HG03095 (cell line): ENCODE data around the gene TAS2R10.
"Not testable (repeated sequence)": the region's sequence is repeated elsewhere in the genome, so short reads cannot be mapped to it uniquely, and the experiment has no call there.

Experiments used
- ATAC-seq: cut with Tn5 transposase; IDR thresholded peaks from one replicate; pipeline ENCODE4 v1.9.1; 2021; ENCODE audit warnings: moderate library complexity; ENCODE audit not compliant: unreplicated experiment

TAS2R10 gene, protein sequence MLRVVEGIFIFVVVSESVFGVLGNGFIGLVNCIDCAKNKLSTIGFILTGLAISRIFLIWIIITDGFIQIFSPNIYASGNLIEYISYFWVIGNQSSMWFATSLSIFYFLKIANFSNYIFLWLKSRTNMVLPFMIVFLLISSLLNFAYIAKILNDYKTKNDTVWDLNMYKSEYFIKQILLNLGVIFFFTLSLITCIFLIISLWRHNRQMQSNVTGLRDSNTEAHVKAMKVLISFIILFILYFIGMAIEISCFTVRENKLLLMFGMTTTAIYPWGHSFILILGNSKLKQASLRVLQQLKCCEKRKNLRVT

DNA sequence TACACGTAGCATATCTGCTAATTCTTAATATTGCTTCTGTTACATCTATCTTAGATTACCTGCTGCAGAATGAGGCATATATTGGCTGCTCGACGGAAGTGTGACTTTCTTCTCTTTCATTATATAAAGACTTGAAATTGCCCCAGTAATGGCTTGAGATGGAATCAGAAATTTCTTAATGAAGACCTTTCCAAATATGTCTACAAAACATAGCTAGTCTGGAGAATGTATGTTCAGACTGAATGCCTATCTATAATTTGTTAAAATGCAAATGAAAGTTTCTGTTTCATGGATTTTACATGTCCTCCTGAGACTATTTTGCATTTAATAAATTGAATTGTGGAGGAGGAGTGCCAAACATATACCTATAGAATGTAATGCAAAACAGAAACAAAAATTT, at the start of gene TAS2R10:
TAS2R10 (minus strand) TSS at position 101 of the 400 bp plus-strand sequence; CDS start at position 12, 89 bp downstream.
- ATAC-seq: no peak

DNA sequence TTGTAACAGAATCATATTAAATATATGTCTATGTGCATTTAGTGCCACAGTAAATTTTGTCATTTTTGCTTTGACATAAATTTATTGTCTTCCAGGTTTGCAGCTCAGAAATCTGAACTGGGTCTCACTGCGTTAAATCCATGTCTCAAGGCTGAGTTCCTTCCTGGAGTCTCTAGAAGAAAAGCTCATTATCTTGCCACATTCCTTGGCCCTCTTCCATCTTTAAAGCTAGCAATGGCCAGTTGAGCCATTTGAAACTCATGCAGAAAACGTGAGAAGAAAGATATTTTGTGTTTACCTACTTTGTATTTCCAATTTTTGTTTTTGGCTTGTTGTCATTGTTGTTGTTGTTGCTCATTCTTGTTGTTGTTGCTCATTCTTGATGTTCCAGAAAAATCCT, 47.2 kb upstream of the TAS2R10 start:
- ATAC-seq: no peak

DNA sequence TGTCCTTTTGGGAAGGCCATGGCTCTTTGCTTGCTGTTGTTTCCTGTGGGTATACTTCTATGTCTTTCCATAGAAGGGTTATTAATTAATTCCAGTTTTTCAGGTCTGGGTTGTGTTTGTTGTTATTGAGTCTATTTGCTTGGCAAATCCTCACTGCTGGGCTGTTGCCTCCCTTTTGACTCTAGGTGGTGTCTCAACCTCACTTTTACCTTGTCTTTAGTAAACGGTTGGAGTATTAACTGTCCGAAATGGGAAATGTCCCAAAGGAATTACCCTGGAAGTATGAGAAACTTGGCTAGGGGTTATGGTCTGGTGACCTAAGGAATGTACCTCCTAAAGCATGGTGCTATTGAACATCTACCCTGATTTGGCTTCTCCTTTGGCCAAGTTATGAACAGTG, 41.2 kb upstream of the TAS2R10 start:
- ATAC-seq: no peak

DNA sequence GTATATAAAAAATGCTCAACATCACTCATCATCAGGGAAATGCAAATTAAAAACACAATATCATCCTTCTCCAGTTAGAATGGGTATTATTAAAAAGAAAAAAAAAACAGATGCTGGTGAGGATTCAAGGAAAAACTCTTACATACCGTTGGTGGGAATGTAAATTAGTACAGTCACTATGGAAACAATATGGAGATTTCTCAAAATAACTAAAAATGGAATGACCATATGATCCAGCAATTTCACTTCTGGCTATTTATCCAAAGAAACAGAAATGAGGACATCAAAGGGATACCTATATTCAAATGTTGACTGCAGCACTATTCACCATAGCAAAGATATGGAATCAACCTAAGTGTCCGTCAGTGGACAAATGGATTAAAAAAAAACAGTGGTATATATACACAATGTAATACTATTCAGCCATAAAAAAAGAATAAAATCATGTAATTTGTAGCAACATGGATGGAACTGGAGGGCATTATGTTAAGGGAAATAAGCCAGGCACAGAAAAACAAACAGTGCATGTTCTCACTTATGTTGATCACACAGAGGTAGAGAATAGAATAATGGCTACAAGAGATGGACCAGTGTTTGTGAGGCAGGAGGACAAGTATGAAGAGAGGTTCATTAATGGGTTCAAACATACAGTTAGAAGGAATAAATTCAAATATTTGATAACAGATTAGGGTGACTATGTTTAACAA, 37.5 kb upstream of the TAS2R10 start:
- no peak for ATAC-seq

DNA sequence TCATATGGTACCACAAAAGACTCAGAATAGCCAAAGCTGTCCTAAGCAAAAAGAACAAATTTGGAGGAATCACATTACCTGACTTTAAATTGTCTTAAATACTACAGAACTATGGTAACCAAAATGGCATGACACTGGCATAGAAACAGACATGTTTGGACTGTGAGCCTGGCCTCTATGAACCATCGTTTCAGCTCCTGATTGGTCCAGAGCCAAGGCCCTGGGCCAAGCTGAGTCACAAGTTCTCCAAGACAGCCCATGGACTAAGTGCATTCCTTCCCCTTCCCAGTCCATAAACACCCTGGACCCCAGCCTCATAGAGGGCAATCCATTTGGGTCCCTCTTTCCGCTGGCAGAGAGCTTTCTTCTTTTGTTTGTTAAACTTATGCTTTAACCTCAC, 35.2 kb upstream of the TAS2R10 start:
- no peak for ATAC-seq

DNA sequence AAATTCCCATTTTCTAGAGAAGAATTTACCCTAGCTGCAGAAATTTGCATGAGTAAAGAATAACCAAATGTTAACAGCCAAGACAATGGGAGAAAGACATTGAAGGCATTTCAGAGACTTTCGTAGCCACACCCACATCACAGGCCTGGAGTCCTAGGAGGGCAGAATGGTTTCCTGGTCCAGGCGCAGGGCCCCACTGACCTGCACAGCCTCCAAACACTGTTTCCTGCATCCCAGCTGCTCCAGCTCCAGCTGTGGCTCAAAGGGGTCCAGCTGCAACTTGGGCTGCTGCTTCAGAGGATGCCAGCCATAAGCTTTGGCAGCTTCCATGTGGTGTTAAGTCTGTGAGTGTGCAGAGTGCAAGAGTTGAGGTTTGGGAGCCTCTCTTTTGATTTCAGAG, 29.6 kb upstream of the TAS2R10 start:
- ATAC-seq: no peak

DNA sequence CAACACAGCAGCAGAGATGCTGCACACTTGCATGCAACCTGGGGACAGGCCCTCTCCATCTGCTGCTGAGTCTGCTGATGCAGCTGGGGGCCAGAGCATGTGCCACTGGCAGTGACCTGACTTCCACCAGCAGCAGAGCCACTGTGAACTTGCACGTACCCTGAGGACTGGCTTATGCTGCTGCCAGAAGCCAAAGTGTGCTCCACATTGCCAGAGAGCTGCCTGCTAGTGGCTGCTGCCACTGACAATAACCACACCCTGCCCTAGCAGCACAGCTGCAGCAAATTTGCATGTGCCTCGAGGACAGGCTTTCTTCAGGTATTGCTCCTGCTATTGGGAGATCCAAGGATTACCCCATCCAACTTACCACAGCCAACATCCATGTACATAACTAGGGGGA, 27.6 kb upstream of the TAS2R10 start:
- ATAC-seq: no peak

DNA sequence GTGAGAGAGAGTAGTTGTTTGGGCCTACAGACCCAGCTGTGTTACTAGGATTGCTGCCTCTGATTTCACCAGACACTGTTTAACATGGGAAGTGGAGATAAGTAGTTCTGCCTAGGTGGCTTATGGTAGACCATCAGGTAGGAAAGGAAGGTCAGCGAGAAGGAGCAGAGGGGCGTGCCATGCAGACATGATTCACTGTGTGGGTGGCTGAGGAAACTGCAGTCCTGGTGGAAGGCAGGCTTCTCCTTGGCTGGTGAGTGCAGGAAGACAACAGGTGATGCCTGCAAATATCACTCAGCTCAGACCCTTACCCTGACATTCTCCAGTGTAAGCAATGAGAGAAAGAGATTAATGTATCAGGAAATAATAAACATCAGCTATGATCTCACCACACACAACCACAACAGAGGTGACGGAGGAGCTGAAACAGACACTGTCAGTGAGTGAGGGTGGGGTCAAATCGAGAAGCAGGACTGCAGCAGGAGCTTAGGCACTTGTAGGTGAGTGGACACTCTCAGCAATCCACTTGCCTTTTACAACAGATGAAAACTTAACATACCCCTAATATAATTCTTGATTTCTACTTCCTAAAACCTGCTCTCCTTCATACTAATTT, 25.2 kb upstream of the TAS2R10 start:
- ATAC-seq: no peak

DNA sequence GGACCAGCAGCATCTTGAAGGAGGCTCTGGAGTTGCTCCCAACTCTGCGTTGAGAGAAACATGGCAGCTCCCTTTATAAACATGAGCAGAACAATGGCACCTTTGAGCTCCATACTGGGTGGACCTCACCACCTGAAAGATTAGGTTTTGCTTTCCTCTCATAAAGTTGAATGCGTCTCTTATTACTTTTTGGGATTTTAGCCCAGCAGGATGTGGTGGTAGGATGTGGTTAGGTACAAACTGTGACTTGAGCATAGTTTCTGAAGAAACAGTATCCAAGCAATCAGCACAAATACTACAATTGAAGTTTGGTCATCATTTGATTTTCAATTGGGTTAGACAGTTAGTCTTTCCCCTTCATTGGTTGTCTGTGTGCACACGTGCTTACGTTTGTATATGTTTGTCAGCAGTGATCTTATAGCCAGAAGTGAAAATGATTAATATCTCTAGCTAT, 23.3 kb upstream of the TAS2R10 start, which contains the start of gene PRR4:
PRR4 (minus strand) TSS at position 51 of the 454 bp plus-strand sequence; CDS start at position 13, 38 bp downstream.
- no peak for ATAC-seq

DNA sequence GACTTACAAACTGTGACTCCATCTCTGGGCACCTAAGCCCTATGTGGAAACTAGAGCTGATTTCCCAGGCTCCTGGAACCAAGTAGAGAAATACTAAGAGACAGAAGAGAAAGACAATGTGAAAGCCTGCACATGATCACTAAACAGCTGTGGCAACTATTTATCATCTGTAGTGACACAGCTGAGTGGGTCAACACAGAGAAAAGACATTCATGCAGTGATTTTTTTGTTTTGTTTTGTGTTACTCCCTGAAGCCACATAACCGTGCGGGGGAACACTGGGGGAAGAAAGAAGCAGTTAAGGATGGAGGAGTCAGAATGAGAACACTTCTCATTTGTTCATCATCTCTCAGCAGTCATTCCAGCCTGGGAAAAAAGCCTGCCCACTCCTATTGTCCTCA, 21.6 kb upstream of the TAS2R10 start:
- no peak for ATAC-seq

DNA sequence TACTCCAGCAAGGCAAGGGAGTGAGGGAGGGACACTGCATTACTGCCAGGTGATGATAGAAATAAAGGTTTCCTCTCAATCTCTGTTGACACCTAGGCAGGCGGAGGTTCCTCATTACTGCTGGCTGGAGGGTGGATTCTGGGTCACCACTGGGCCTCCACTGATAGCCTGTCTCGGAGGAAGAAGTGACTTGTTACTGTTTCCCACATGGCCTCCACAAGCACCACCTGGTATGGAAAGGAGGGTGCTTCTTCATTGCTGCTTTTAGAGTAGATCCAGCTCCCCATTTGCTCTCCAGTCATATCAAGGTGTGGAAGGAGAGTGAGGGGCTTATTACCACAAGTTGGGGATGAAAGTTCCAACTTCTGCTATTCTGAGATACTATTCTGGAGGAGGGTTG, 16.7 kb upstream of the TAS2R10 start:
- ATAC-seq: no peak

DNA sequence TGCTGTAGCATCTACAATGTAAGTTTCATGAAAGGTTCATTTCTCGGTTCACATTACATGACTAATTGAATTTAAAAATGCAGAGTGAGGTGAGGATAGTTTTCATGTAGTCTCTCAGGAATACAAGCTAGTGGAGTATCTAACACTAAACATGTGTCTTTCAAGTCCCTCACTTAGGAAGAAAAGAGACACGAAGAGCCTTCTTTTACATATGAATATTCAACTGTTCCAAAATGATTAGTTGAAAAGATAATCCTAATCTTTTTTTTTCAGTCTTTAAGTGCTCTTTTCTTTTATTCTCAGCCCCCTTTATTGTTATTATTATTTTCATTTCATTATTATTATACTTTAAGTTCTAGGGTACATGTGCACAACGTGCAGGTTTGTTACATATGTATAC, 12.3 kb upstream of the TAS2R10 start:
- no peak for ATAC-seq

DNA sequence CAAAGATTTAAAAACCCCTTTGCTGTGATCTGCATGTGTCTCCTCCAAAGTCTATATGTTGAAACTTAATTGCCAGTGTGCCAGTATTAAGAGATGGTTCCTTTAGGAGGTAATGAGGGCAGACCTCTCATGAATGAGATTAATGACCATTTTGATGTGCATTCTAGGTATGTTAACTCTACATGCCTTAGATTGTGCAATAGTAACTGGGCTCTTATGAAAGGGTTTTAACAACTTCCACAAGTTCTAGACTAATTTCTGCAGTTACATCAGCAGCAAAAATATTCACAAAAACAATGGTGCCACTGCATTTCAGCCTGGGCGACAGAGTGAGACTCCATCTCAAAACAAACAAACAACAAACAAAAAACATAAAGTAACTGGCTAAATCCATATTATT, 3.8 kb upstream of the TAS2R10 start:
- ATAC-seq: no peak

DNA sequence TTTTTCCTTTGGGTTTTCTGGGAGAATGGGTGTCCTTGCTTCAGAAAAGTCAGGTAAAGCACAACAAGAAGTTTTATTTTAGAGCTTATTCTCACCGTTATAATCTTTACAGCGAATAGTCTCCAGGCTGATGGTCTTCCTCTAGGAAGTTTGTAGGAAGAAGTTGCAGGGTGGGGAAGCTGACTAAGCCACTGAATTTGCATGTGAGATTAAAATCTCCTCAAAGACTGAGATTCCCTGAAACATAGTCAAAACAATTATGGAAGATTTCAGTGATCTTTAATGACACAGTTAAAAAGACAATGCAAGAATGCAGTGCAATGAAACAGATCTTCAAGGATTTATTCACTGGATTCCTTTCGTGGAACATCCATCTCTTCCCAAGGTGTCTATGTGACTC, 1.2 kb downstream of the TAS2R10 start:
- ATAC-seq: no peak

DNA sequence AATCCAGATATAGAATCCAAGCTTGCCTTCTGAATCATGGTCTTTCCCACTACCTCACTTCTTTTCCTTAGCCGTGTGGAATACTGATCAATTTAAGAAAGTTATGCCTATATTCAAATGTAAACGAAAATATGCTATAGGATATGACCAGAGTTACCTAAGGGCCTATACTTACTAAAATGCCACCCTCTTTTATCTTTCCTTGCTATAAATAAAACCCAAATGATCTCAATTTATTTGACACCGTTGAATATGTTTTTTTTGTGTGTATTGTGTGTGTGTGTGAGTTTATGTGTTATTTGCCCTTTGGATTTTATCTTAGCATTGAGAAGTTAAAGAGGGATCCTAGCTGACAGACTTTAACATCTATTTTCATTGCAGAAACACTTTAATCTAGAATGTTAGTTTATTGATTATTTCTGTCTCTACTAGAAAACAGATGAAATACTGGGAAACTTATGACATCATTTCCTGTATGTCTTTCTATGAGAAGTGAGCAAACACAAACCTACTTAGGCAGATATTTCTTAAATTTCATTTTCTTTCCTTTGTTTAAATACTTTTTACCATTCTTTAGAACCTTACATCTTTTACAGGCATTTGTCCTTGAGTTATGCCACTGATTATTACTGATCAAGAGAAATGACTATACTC, 14.1 kb downstream of the TAS2R10 start:
- ATAC-seq: no peak

DNA sequence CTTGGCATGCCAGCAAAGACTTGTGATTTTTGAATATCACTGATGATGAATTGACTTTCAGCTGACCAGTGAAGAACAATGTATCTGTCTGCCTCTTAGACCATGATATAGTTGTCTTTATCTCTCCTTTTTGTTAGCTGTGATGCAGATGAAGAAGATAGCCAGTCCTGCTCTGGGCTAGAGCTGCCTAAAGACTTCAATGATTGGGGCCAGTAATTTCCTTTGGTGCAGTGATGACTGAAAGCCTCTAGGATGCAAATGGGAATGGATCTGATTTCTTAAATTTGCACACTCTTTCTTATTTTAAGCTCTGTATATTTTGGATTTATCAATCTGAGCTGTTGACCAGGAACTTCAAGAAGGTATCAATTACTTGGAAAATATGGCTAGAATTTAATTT, 16.1 kb downstream of the TAS2R10 start, which contains the start of gene TAS2R9:
TAS2R9 (minus strand) TSS at position 101 of the 400 bp plus-strand sequence; CDS start at position 8, 93 bp downstream.
- no peak for ATAC-seq

DNA sequence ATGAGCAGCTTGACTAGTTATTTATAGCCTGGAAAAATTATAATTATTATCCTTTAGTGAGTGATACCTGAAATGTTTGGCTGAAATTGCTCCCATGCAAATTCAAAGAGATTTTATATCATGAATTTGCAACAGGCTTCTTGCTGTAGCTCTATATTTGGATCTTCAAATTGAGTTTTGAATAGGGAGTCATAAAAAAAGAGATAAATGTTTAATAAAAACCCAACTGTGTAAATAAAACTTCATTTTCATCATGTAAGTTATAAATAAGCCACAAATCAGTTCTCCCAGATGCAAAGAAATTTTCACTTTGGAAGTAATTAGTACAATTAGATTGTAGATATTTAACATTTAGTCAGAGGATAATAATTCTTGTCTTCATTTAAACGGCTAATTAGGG, 19.0 kb downstream of the TAS2R10 start, which contains the start of gene TAS2R8:
TAS2R8 (minus strand) TSS at position 101 of the 400 bp plus-strand sequence. CDS start 306 bp downstream, outside the sequence.
- ATAC-seq: no peak

DNA sequence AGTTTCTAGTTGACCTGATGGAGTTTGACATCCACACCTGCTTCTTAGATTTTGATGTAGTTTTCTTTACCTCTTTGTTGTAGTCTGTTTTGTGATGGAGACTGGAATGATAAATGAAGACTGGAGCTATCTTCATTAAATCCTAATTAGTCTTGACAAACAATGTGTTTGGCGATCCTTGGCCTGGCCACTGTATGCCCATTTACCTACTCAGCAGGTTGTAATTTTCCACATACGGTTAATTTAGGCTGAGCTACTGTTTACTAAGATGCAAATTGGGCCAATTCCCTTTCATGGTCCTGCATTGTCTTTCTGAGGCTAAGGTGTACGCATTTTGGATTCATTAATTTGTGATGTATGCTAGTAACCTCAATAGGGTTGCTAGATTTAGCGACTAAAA, 23.6 kb downstream of the TAS2R10 start, which contains the start of gene TAS2R7:
TAS2R7 (minus strand) TSS at position 41 of the 400 bp plus-strand sequence. CDS start 57 bp downstream, outside the sequence.
- no peak for ATAC-seq

DNA sequence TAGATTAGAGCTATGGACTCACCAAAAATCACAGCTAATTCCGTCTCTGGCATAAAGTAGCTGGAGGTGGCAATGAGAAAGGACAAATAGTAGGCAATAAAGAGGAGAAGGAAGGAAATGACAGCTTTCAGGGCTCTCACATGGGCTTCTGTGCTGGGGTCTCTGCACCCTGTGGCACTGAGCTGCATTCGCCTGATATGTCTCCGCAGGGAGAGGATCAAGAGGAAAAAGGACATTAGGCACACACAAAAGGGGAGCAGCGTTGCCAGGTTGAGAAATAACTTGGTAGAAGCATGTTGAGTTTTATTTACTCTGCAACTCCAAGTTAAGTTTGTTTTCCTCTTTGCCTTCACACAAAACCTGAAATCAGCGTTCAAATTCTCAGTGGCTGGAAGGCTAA, 24.4 kb downstream of the TAS2R10 start:
- ATAC-seq: no peak

DNA sequence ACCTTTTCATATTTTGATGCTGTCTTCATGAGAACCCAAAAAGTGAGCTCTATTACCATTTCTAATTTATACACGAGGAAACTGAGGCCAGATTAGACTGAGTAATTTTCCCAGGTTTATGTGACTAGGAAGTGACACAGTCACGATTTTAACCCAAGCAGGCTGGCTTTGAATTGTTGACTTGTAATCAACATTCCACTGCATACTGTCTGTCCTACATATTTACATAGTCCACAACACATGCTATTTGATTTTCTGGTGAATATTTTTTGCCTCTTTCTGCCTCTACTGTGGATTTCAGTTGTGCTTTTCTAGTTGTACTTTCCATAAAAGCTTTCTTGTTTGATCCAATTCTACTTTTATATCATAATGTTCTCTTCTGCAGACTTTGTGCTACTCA, 31.9 kb downstream of the TAS2R10 start:
- no peak for ATAC-seq

DNA sequence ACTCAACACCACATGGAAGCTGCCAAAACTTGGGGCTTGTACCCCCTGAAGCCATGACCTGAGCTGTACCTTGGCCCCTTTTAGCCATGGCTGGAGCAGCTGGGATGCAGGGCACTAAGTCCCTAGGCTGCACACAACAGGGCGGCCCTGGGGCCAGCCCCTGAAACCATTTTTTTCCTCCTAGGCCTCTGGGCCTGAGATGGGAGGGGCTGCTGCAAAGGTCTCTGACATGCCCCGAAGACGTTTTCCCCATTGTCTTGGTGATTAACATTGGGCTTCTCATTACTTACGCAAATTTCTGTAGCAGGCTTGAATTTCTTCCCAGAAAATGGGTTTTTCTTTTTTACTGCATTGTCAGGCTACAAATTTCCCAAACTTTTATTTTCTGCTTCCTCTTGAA, 34.4 kb downstream of the TAS2R10 start:
- ATAC-seq: not testable (repeated sequence)
